ENCODE results near the gene KDM2B.

GRCh38 chr12:121403721-121404120, 177.1 kb downstream of the KDM2B start:
- TF ChIP-seq CTCF (conservative IDR thresholded peaks at IDR 0.05; ENCODE audit: low read depth in 2 of 2) (no peak), JUNB (IDR thresholded peaks at IDR 0.05; ENCODE audit: unreplicated experiment) (no peak), EZH2 (IDR thresholded peaks at IDR 0.05; ENCODE audit: low read depth, unreplicated experiment) (no peak), POLR2AphosphoS5 (IDR thresholded peaks at IDR 0.05; ENCODE audit: low read depth) (no peak), EZH2phosphoT487 (IDR thresholded peaks at IDR 0.05; ENCODE audit: unreplicated experiment) (no peak), REST (IDR thresholded peaks at IDR 0.05; ENCODE audit: unreplicated experiment) (no peak), NANOG (IDR thresholded peaks at IDR 0.05; ENCODE audit: borderline replicate concordance) (no peak), ZNF331 (CRISPR knock-in tag; IDR thresholded peaks at IDR 0.05; ENCODE audit: low read depth) (no peak), ETS1 (IDR thresholded peaks at IDR 0.05) (no peak), ZNF462 (CRISPR knock-in tag; IDR thresholded peaks at IDR 0.05) (no peak)

All from GM23338 (cell line).